ENCODE measurements around the gene PRTN3. TPM values are rescaled to one million over a fixed set of nuclear protein-coding genes. Genes with fewer than 3 reads are reported as not detected.

The PRTN3 gene
- total and polyA plus RNA-seq, 4 donors = 0.17 to 225 (median 1.7) TPM

- no peaks in the 10 kb centered on the region for H3K27me3 ChIP-seq (ENCODE audit: control insufficient read depth in 4 of 4, insufficient read depth in 4 of 4, low read length in 3 of 4)
- WGBS = 96% methylated on average over 39 of the region's 39 CpGs
- H3K4me3 ChIP-seq (ENCODE audit: low read depth in 1 of 3, low read length in 3 of 3) = no peak overlapping the region
- H3K4me1 ChIP-seq (ENCODE audit: control insufficient read depth in 4 of 4, insufficient read depth in 4 of 4, low read length in 3 of 4) = peaks cover 0 to 9% (median 3%) of the 10 kb centered on the region in 4 donors
- no peak overlapping the region for H3K27ac ChIP-seq (ENCODE audit: low read depth in 1 of 2, low read length in 2 of 2)
- no peak for DNase-seq (ENCODE audit: low spot score)
- H3K9ac ChIP-seq (ENCODE audit: low read depth in 1 of 2, low read length in 2 of 2) = no peak overlapping the region
- TF ChIP-seq JUND (IDR thresholded peaks at IDR 0.05) (no peak), EGR1 (IDR thresholded peaks at IDR 0.05; ENCODE audit: low read depth in 2 of 2) (no peak), SP1 (IDR thresholded peaks at IDR 0.05) (no peak), HNF4A (conservative IDR thresholded peaks at IDR 0.05) (no peak), NR2F2 (IDR thresholded peaks at IDR 0.05) (no peak)
- TF ChIP-seq, protein P1, sequence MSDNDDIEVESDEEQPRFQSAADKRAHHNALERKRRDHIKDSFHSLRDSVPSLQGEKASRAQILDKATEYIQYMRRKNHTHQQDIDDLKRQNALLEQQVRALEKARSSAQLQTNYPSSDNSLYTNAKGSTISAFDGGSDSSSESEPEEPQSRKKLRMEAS (IDR thresholded peaks at IDR 0.05) = no peak
- no peaks in the 10 kb centered on the region for H3K9me3 ChIP-seq (ENCODE audit: control insufficient read depth in 4 of 4, low read length in 3 of 4)
- H3K36me3 ChIP-seq (ENCODE audit: control insufficient read depth in 4 of 4, insufficient read depth in 3 of 4, low read depth in 1 of 4, low read length in 3 of 4) = peaks cover 0 to 32% (median 9%) of the 10 kb centered on the region in 4 donors
Observed at GRCh38 chr19:867855-868457, 27.2 kb downstream of the PRTN3 start.

GRCh38 chr19:868458-869244 lies 27.9 kb downstream of the PRTN3 start:
- WGBS = 96% methylated on average over 34 of the region's 34 CpGs
- peaks cover 0 to 5% (median 2%) of the 10 kb centered on the region in 4 donors for H3K4me1 ChIP-seq (ENCODE audit: control insufficient read depth in 4 of 4, insufficient read depth in 4 of 4, low read length in 3 of 4)
- no peak for DNase-seq (ENCODE audit: low spot score)
- H3K4me3 ChIP-seq (ENCODE audit: low read depth in 1 of 3, low read length in 3 of 3) = no peak overlapping the region
- no peak overlapping the region for H3K9ac ChIP-seq (ENCODE audit: low read depth in 1 of 2, low read length in 2 of 2)
- no peak for TF ChIP-seq TAF1 (conservative IDR thresholded peaks at IDR 0.05)
- TF ChIP-seq GABPA (IDR thresholded peaks at IDR 0.05 in 1 of 2, conservative IDR thresholded peaks at IDR 0.05 in 1 of 2) = no peak
- TF ChIP-seq FOXA2 (IDR thresholded peaks at IDR 0.05) = no peak
- TF ChIP-seq, protein P2, sequence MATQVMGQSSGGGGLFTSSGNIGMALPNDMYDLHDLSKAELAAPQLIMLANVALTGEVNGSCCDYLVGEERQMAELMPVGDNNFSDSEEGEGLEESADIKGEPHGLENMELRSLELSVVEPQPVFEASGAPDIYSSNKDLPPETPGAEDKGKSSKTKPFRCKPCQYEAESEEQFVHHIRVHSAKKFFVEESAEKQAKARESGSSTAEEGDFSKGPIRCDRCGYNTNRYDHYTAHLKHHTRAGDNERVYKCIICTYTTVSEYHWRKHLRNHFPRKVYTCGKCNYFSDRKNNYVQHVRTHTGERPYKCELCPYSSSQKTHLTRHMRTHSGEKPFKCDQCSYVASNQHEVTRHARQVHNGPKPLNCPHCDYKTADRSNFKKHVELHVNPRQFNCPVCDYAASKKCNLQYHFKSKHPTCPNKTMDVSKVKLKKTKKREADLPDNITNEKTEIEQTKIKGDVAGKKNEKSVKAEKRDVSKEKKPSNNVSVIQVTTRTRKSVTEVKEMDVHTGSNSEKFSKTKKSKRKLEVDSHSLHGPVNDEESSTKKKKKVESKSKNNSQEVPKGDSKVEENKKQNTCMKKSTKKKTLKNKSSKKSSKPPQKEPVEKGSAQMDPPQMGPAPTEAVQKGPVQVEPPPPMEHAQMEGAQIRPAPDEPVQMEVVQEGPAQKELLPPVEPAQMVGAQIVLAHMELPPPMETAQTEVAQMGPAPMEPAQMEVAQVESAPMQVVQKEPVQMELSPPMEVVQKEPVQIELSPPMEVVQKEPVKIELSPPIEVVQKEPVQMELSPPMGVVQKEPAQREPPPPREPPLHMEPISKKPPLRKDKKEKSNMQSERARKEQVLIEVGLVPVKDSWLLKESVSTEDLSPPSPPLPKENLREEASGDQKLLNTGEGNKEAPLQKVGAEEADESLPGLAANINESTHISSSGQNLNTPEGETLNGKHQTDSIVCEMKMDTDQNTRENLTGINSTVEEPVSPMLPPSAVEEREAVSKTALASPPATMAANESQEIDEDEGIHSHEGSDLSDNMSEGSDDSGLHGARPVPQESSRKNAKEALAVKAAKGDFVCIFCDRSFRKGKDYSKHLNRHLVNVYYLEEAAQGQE (IDR thresholded peaks at IDR 0.05) = no peak
- TF ChIP-seq RAD21 (IDR thresholded peaks at IDR 0.05) = no peak
- TF ChIP-seq JUND (IDR thresholded peaks at IDR 0.05) = no peak
- no peak for TF ChIP-seq NR2F2 (IDR thresholded peaks at IDR 0.05)
- no peak overlapping the region for H3K27ac ChIP-seq (ENCODE audit: low read depth in 1 of 2, low read length in 2 of 2)
- no peaks in the 10 kb centered on the region for H3K9me3 ChIP-seq (ENCODE audit: control insufficient read depth in 4 of 4, low read length in 3 of 4)
- no peaks in the 10 kb centered on the region for H3K27me3 ChIP-seq (ENCODE audit: control insufficient read depth in 4 of 4, insufficient read depth in 4 of 4, low read length in 3 of 4)
- peaks cover 0 to 35% (median 10%) of the 10 kb centered on the region in 4 donors for H3K36me3 ChIP-seq (ENCODE audit: control insufficient read depth in 4 of 4, insufficient read depth in 3 of 4, low read depth in 1 of 4, low read length in 3 of 4)

Data from liver (tissue), 9 donors.